ENCODE measurements around the gene SCUBE1.

Gene SCUBE1

DNA sequence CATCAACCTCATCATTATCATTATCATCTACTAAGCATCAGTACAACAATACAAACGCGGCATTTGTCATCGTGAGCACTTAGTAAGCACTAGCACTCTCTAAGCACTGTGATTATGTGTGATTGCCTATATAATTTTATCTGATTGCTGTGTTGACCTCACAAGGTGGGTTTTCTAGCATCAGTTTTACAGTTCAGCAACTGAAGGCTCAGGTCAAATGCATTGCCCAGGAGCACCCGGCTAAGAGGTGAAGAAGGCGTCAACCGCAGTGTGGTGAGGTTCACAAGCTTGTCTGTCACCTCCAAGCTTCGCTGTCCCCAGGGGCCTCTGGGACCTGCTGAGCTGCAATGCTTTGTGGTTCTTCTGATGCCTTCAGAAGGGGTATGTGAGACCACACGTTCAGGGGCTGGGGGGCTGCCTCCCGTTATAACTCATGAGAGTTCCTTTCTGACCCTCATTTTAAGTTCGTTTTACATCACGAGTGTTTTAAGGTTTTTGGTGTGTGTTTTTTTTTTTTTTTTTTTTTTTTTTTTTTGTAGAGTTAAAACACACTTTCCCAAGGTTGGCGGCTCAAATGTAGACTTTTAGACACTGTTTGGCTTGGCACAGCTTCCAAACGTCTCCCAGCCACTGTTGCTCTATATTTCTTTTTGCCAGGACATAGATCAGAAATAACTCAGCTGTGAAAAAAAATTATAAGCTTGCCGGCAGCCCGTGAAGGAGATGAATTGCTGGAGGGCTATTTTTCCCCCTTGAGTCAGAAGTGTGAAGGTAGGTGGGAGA lies 33.8 kb upstream of the SCUBE1 start:
- no peak overlapping the region for H3K4me3 ChIP-seq (replicated peaks; ENCODE audit: low read depth, low read length)
- DNase-seq (ENCODE audit: low read depth) = no peak
- TF ChIP-seq, protein P1, sequence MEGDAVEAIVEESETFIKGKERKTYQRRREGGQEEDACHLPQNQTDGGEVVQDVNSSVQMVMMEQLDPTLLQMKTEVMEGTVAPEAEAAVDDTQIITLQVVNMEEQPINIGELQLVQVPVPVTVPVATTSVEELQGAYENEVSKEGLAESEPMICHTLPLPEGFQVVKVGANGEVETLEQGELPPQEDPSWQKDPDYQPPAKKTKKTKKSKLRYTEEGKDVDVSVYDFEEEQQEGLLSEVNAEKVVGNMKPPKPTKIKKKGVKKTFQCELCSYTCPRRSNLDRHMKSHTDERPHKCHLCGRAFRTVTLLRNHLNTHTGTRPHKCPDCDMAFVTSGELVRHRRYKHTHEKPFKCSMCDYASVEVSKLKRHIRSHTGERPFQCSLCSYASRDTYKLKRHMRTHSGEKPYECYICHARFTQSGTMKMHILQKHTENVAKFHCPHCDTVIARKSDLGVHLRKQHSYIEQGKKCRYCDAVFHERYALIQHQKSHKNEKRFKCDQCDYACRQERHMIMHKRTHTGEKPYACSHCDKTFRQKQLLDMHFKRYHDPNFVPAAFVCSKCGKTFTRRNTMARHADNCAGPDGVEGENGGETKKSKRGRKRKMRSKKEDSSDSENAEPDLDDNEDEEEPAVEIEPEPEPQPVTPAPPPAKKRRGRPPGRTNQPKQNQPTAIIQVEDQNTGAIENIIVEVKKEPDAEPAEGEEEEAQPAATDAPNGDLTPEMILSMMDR (IDR thresholded peaks at IDR 0.05; ENCODE audit: low read length, missing control alignments) = no peak

DNA sequence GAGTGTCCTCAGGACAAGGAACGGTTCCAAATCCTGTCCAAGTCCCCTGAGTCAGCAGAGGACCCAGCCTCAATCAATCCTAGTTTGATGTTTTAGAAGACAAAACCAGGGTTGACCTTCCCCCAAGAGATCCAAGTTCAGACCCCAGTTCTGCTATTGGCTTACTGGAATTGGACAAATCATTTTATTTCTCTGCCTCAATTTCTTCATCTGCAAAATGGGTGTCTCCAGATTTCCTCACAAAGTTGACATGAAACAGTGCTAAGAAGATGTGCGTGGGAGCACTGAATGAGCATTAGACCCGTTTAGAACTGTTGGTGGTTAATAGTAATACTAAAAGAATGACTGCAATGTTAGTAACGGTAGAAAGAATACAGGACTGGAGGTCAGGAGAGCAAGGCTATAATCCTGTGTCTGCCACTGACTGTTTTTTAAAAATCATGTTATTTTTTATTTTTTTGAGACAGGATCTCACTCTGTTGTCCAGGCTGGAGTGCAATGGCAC lies 32.8 kb upstream of the SCUBE1 start:
- DNase-seq (ENCODE audit: low read depth) = peak; percentile 3
- H3K4me3 ChIP-seq (replicated peaks; ENCODE audit: low read depth, low read length) = no peak overlapping the region
- TF ChIP-seq, protein P1 (IDR thresholded peaks at IDR 0.05; ENCODE audit: low read length, missing control alignments) = no peak

DNA sequence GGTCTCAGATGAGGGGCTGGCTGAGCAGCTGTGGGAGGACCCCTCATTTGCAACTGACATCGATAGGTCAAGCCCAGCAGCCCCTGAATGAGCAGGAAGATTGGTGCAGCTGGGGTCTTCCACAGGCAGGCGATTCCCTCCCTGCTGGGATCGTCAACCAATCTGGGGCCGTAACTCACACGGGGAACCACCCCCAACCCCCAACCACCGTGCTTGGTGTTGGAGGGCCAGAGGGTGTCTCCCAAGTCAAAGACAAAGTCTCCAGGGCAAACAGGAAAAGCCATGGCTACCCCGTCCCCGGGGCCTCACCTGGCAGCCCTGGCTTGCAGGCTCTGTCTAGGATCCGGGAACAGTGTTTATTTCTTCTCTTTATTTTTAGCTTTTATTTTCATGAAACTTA lies 26.9 kb upstream of the SCUBE1 start:
- TF ChIP-seq, protein P1 (IDR thresholded peaks at IDR 0.05; ENCODE audit: low read length, missing control alignments) = no peak
- H3K4me3 ChIP-seq (replicated peaks; ENCODE audit: low read depth, low read length) = no peak overlapping the region
- no peak for DNase-seq (ENCODE audit: low read depth)

DNA sequence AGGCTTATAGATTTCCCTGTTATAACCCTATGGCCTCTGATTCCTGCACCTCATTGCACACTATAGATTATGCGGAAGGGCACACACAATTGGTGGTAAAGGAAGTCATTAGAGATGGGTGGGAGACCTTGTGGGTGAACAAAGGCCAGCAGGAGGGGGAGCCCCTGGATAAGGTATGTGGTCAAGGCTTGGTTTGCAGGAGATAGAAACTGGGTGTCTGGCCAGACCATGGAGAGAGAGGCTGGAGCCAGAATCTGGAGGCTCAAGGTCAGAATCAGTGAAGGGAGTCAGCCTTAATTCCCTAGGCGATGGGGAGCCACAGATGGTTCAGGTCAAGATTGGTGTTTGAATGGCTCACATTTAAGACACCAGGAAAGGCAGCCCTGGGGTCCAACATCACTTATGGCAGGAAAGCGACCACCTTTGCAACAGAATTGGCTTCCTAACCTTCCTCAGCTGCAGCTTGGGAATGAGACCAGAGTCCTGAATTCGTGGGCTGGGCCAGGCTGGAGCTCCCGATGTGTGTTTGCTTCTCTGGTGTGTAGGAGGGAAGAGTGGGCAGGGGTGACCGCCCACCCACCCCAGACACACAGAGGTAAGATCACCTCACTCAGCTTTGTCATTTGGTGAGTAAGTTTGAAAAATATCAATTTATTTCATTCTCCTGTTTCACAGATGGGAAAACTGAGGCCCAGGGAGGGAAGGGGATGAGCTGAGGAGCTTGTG lies 22.7 kb upstream of the SCUBE1 start:
- H3K4me3 ChIP-seq (replicated peaks; ENCODE audit: low read depth, low read length) = no peak overlapping the region
- TF ChIP-seq, protein P1 (IDR thresholded peaks at IDR 0.05; ENCODE audit: low read length, missing control alignments) = no peak
- DNase-seq (ENCODE audit: low read depth) = no peak

DNA sequence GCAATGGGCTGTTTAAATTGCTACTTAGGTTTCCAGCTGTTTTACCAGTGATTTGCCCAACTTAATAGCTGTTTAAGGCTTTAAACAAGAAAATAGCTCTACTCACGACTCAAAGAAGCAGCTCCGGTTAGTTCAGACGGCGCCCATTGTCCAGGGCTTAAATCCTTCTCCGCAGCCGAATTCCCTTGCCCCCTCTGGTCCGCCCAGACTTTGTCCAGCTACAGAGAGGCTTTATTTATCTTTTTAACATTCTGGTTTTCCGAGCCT lies 20.9 kb upstream of the SCUBE1 start:
- no peak for DNase-seq (ENCODE audit: low read depth)
- H3K4me3 ChIP-seq (replicated peaks; ENCODE audit: low read depth, low read length) = no peak overlapping the region
- TF ChIP-seq, protein P1 (IDR thresholded peaks at IDR 0.05; ENCODE audit: low read length, missing control alignments) = no peak

DNA sequence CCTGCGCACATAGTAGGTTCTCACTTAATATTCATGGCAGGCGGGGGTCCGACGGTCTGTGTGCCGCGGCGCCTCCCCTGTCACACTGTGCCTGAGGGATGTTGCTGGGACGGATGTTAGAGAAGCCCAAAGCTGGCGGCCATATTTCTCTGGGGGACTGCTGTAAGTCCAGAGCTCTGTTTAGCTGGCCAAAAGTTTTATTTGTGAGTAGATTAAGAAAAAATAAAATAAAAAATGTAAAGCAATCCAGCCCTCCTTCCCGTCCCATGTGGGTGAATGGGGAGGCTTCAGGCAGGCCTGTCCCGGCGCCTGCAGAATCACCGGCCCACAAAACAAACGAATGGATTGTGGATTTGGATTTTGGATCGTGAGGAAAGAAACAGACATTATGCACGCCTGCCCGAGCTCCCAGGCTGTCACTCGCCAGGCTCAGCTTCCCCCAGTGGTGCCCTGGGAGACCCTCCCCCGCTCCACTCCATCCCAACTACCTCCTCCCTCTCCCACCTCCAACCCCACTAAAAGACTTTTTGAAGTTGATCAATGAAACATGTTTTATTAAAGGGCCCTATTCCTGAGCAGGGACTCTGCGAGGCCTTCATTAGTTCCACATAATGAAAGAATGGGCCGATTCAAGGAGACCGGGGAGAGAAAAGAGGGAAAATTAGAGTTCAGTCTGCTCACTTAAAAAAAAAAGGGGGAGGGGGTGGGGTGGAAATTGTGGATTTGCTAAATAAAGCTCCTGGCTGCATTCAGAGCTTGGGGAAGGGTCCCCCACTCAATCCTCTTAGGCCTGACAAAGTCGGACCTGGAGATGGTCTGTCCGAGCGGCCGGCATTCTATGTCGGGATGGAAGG lies 20.4 kb upstream of the SCUBE1 start:
- H3K4me3 ChIP-seq (replicated peaks; ENCODE audit: low read depth, low read length) = no peak overlapping the region
- TF ChIP-seq, protein P1 (IDR thresholded peaks at IDR 0.05; ENCODE audit: low read length, missing control alignments) = no peak
- no peak for DNase-seq (ENCODE audit: low read depth)

Data from fibroblast of pulmonary artery (primary cell).